ENCODE data around the gene UBE2E1. TPM values are rescaled to one million over a fixed set of nuclear protein-coding genes. Genes with fewer than 3 reads are reported as not detected.

UBE2E1 gene
- total and polyA plus RNA-seq, 2 donors (not counting 1 experiment from before 2014, with no cell fraction given): 46.7 to 63.7 TPM

GRCh38 chr3:23913182-23913581, 107.4 kb downstream of the UBE2E1 start:
- intact Hi-C loops (cut with micrococcal nuclease): loop anchor here (10.0 kb wide), 1 partner anchor 1752 kb away; the partner anchor contains the start of gene TOP2B
- H3K4me2 ChIP-seq (replicated peaks; ENCODE audit: low read depth, low read length, poor library complexity, severe bottlenecking): no peak overlapping the region
- H2AFZ ChIP-seq (ENCODE audit: insufficient read depth, low read depth, low read length, poor library complexity, severe bottlenecking): no peak overlapping the region
- ChIA-PET POLR2A (no interaction called here), CTCF (no interaction called here)
- H3K27ac ChIP-seq (ENCODE audit: low read length in 2 of 2): no peak overlapping the region
- Mint-ChIP-seq H3K4me1 (peaks cover 27% of the 10 kb centered on the region), H3K27me3 (peaks cover 4% of the 10 kb centered on the region), H3K4me3 (no peak overlapping the region), H3K27ac (no peak overlapping the region), H3K9me3 (ENCODE audit: insufficient read depth) (no peaks in the 10 kb centered on the region)
- H3K4me3 ChIP-seq (ENCODE audit: control extremely low read depth in 1 of 5, extremely low read depth in 1 of 5, insufficient read depth in 1 of 5, low read depth in 2 of 5, low read length in 4 of 5): no peak overlapping the region
- no peak for DNase-seq
- no peak overlapping the region for H3K9ac ChIP-seq (ENCODE audit: low read length)
- H3K27me3 ChIP-seq (replicated peaks in 1 of 4; ENCODE audit: control extremely low read depth in 1 of 4, control insufficient read depth in 3 of 4, insufficient read depth in 4 of 4, low read length in 3 of 4): no peaks in the 10 kb centered on the region
- H3K79me2 ChIP-seq (ENCODE audit: control insufficient read depth, insufficient read depth, low read length): peaks cover 39% of the 10 kb centered on the region
- ATAC-seq (ENCODE audit: low read depth): no peak
- no peaks in the 10 kb centered on the region for H3K9me3 ChIP-seq (ENCODE audit: control extremely low read depth in 1 of 3, control insufficient read depth in 2 of 3, insufficient read depth in 1 of 3, low read length in 2 of 3)
- H3K36me3 ChIP-seq (replicated peaks in 1 of 2; ENCODE audit: control extremely low read depth in 1 of 2, control insufficient read depth in 1 of 2, extremely low read depth in 1 of 2, insufficient read depth in 2 of 2, low read length in 1 of 2): peaks cover 0 to 16% of the 10 kb centered on the region in 2 experiments
- WGBS (ENCODE audit: insufficient coverage): no CpG with 5 or more reads among the region's 1 CpG
- peaks cover 12% of the 10 kb centered on the region for H4K20me1 ChIP-seq (ENCODE audit: control insufficient read depth, insufficient read depth, low read length, poor library complexity, severe bottlenecking)
- H3K4me1 ChIP-seq (ENCODE audit: control insufficient read depth in 2 of 2, insufficient read depth in 2 of 2, low read length in 2 of 2): peaks cover 15% of the 10 kb centered on the region in 2 donors
- TF ChIP-seq, protein P1, sequence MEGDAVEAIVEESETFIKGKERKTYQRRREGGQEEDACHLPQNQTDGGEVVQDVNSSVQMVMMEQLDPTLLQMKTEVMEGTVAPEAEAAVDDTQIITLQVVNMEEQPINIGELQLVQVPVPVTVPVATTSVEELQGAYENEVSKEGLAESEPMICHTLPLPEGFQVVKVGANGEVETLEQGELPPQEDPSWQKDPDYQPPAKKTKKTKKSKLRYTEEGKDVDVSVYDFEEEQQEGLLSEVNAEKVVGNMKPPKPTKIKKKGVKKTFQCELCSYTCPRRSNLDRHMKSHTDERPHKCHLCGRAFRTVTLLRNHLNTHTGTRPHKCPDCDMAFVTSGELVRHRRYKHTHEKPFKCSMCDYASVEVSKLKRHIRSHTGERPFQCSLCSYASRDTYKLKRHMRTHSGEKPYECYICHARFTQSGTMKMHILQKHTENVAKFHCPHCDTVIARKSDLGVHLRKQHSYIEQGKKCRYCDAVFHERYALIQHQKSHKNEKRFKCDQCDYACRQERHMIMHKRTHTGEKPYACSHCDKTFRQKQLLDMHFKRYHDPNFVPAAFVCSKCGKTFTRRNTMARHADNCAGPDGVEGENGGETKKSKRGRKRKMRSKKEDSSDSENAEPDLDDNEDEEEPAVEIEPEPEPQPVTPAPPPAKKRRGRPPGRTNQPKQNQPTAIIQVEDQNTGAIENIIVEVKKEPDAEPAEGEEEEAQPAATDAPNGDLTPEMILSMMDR (IDR thresholded peaks at IDR 0.05): no peak
- TF ChIP-seq EZH2 (IDR thresholded peaks at IDR 0.05; ENCODE audit: borderline replicate concordance, insufficient read depth, low read depth, low read length, poor library complexity, severe bottlenecking): no peak

- peaks cover 42% of the 10 kb centered on the region for H3K79me2 ChIP-seq (ENCODE audit: control insufficient read depth, insufficient read depth, low read length)
- CTCF ChIA-PET: interaction anchor here (1.2 kb wide), 1 partner anchor 32 kb away, joined by 3 read pairs; no protein-coding TSS in a partner anchor
- ATAC-seq (ENCODE audit: low read depth) (no peak), DNase-seq (no peak)
- peaks cover 24 to 25% of the 10 kb centered on the region in 2 donors for H3K4me1 ChIP-seq (ENCODE audit: control insufficient read depth in 2 of 2, insufficient read depth in 2 of 2, low read length in 2 of 2)
- peaks cover 4% of the 10 kb centered on the region for H3K27me3 Mint-ChIP-seq
- peaks cover 1 to 25% of the 10 kb centered on the region in 2 experiments for H3K36me3 ChIP-seq (replicated peaks in 1 of 2; ENCODE audit: control extremely low read depth in 1 of 2, control insufficient read depth in 1 of 2, extremely low read depth in 1 of 2, insufficient read depth in 2 of 2, low read length in 1 of 2)
- intact Hi-C loops (cut with micrococcal nuclease): loop anchor here (10.0 kb wide), 1 partner anchor 1751 kb away; the partner anchor contains the start of gene TOP2B
- H3K9ac ChIP-seq (ENCODE audit: low read length): no peak overlapping the region
- H3K9me3 ChIP-seq (ENCODE audit: control extremely low read depth in 1 of 3, control insufficient read depth in 2 of 3, insufficient read depth in 1 of 3, low read length in 2 of 3): no peaks in the 10 kb centered on the region
- no peak overlapping the region for H2AFZ ChIP-seq (ENCODE audit: insufficient read depth, low read depth, low read length, poor library complexity, severe bottlenecking)
- POLR2A ChIA-PET: no interaction called here
- no peak overlapping the region for H3K4me3 Mint-ChIP-seq
- no peak overlapping the region for H3K4me3 ChIP-seq (ENCODE audit: control extremely low read depth in 1 of 5, extremely low read depth in 1 of 5, insufficient read depth in 1 of 5, low read depth in 2 of 5, low read length in 4 of 5)
- no CpG with 5 or more reads among the region's 3 CpGs for WGBS (ENCODE audit: insufficient coverage)
- peaks cover 21% of the 10 kb centered on the region for H4K20me1 ChIP-seq (ENCODE audit: control insufficient read depth, insufficient read depth, low read length, poor library complexity, severe bottlenecking)
- H3K4me2 ChIP-seq (replicated peaks; ENCODE audit: low read depth, low read length, poor library complexity, severe bottlenecking): no peak overlapping the region
- H3K27ac ChIP-seq (ENCODE audit: low read length in 2 of 2): no peak overlapping the region
- no peaks in the 10 kb centered on the region for H3K9me3 Mint-ChIP-seq (ENCODE audit: insufficient read depth)
- peaks cover 37% of the 10 kb centered on the region for H3K4me1 Mint-ChIP-seq
- no peak for TF ChIP-seq EZH2 (IDR thresholded peaks at IDR 0.05; ENCODE audit: borderline replicate concordance, insufficient read depth, low read depth, low read length, poor library complexity, severe bottlenecking)
- TF ChIP-seq, protein P1 (IDR thresholded peaks at IDR 0.05): no peak
- H3K27ac Mint-ChIP-seq: no peak overlapping the region
- H3K27me3 ChIP-seq (replicated peaks in 1 of 4; ENCODE audit: control extremely low read depth in 1 of 4, control insufficient read depth in 3 of 4, insufficient read depth in 4 of 4, low read length in 3 of 4): no peaks in the 10 kb centered on the region
These were observed 108.4 kb downstream of the UBE2E1 start for GRCh38 chr3:23913873-23914743.

Measured in B cell (primary cell).